HepG2 (cell line): ENCODE results near the gene GLRA1. TPM values are rescaled to one million over a fixed set of nuclear protein-coding genes. Genes with fewer than 3 reads are reported as not detected.

Source experiments
- ATF1 ChIP-seq: IDR thresholded peaks from 2 replicates; pipeline ENCODE4 v1.6.1; 2016; ENCODE audit warnings: mild to moderate bottlenecking, control low read depth
- BCL6 ChIP-seq: IDR thresholded peaks from 2 replicates; pipeline ENCODE4 v1.6.1; 2016; ENCODE audit warnings: missing genetic modification reagents, missing compliant biosample characterization
- FOXP4 ChIP-seq: sonication (generic); formaldehyde crosslinking; IDR thresholded peaks from 2 replicates; pipeline ENCODE4 v1.4.0; 2020; ENCODE audit warnings: missing genetic modification reagents
- HOXD1 ChIP-seq: sonication (generic); formaldehyde crosslinking; IDR thresholded peaks from 2 replicates; pipeline ENCODE4 v1.5.0; 2020; ENCODE audit warnings: missing genetic modification reagents
- LRRFIP1 ChIP-seq: sonication (generic); formaldehyde crosslinking; conservative IDR thresholded peaks from 2 replicates; pipeline ENCODE4 v1.4.0; 2020; ENCODE audit warnings: missing genetic modification reagents
- RNF219 ChIP-seq: sonication (generic); formaldehyde crosslinking; IDR thresholded peaks from 2 replicates; pipeline ENCODE4 v1.5.0; 2020; ENCODE audit warnings: mild to moderate bottlenecking, missing genetic modification reagents
- SOX13 ChIP-seq, 3 experiments: fragments of 450-650 bp in 1 of 3; sonication (generic) in 1 of 3; formaldehyde crosslinking in 1 of 3; IDR thresholded peaks in 2 of 3; conservative IDR thresholded peaks in 1 of 3; 2 replicates each; pipeline versions ENCODE4 v1.5.0 to v1.6.1; 2016 to 2020; ENCODE audit warnings: antibody characterized with exemption in 1 of 3, mild to moderate bottlenecking in 1 of 3, missing compliant biosample characterization in 1 of 3, missing genetic modification reagents in 1 of 3, moderate library complexity in 1 of 3
- SRSF1 ChIP-seq: fragments of 200-400 bp; formaldehyde crosslinking; optimal IDR thresholded peaks from 2 replicates; pipeline ENCODE3; 2017; ENCODE audit warnings: mild to moderate bottlenecking, low read depth, low read length, moderate library complexity
- TARDBP ChIP-seq: sonication (generic); formaldehyde crosslinking; IDR thresholded peaks from 2 replicates; pipeline ENCODE4 v1.8.0; 2022; ENCODE audit warnings: mild to moderate bottlenecking, missing genetic modification reagents
- ZBED4 ChIP-seq: sonication (generic); formaldehyde crosslinking; IDR thresholded peaks from 2 replicates; pipeline ENCODE4 v1.4.0; 2020; ENCODE audit warnings: missing genetic modification reagents, borderline replicate concordance
- ZBTB20 ChIP-seq: sonication (generic); formaldehyde crosslinking; IDR thresholded peaks from 2 replicates; pipeline ENCODE4 v1.8.1; 2023; ENCODE audit warnings: missing genetic modification reagents, low read depth, mild to moderate bottlenecking, borderline replicate concordance
- ZBTB33 ChIP-seq: sonication (generic); formaldehyde crosslinking; IDR thresholded peaks from 2 replicates; pipeline ENCODE4 v1.4.0; 2020; ENCODE audit warnings: missing genetic modification reagents
- ZNF292 ChIP-seq: sonication (generic); formaldehyde crosslinking; IDR thresholded peaks from 2 replicates; pipeline ENCODE4 v1.8.1; 2022; ENCODE audit warnings: mild to moderate bottlenecking, low read depth, missing genetic modification reagents, borderline replicate concordance
- ZNF296 ChIP-seq: sonication (generic); formaldehyde crosslinking; conservative IDR thresholded peaks from 2 replicates; pipeline ENCODE4 v1.5.0; 2020; ENCODE audit warnings: mild to moderate bottlenecking, missing genetic modification reagents
- ZNF3 ChIP-seq: IDR thresholded peaks from 2 replicates; pipeline ENCODE4 v1.7.0; 2017; ENCODE audit warnings: inconsistent platforms
- ZNF556 ChIP-seq: sonication (generic); formaldehyde crosslinking; IDR thresholded peaks from 2 replicates; pipeline ENCODE4 v1.4.0; 2020; ENCODE audit warnings: mild to moderate bottlenecking, missing genetic modification reagents, borderline replicate concordance
- polyA plus RNA-seq, 8 experiments: library from polyadenylated mRNA; depleted of rRNA in 3 of 8; stranded (reverse) in 7 of 8; unstranded in 1 of 8; fragments of >200 nt; fragmentation: Illumina TruSeq in 4 of 8; extraction: Trizol in 4 of 8; gene quantifications; 2 replicates each; pipeline versions ENCODE4 v1.2.1 to v1.2.3, GENCODE V29; 2011 to 2016; ENCODE audit warnings: low read depth in 4 of 8, missing spikeins in 1 of 8, mixed read lengths in 1 of 8; ENCODE audit not compliant: insufficient read depth in 1 of 8
- total RNA-seq, 5 experiments: library from RNA; depleted of rRNA; stranded (reverse); fragments of >200 nt; fragmentation: Illumina TruSeq; extraction: Trizol; gene quantifications; 2 replicates each; pipeline ENCODE4 v1.2.3, GENCODE V29; 2016; ENCODE audit warnings: low read depth in 1 of 5

GLRA1 gene
- total and polyA plus RNA-seq, 2 of the 13 experiments (the other 11 are each of a cell fraction or from before 2014, with no cell fraction given): not detected

GRCh38 chr5:151819830-151820229, 104.8 kb downstream of the GLRA1 start (continued):
- TF ChIP-seq LRRFIP1 (CRISPR knock-in tag) (no peak), ZBED4 (CRISPR knock-in tag) (peak; percentile 29; the same call in 1 of the 2 replicates), TARDBP (peak; percentile 68; the same call in 1 of the 2 replicates), ZBTB20 (peak; percentile 99), ZBTB33 (no peak), BCL6 (CRISPR knock-in tag) (peak; percentile 73), ZNF292 (no peak; the same call in 1 of the 2 replicates), ATF1 (CRISPR knock-in tag) (no peak), RNF219 (CRISPR knock-in tag) (no peak), FOXP4 (CRISPR knock-in tag) (peak; percentile 81), SRSF1 (no peak), ZNF556 (CRISPR knock-in tag) (peak; percentile 77; the same call in 1 of the 2 replicates), HOXD1 (CRISPR knock-in tag) (no peak), ZNF3 (CRISPR knock-in tag) (peak; percentile 75; the same call in 1 of the 2 replicates), SOX13 (IDR thresholded peaks at IDR 0.05) (peak; percentile 84), SOX13 (CRISPR knock-in tag; conservative IDR thresholded peaks at IDR 0.05 in 1 of 2, IDR thresholded peaks at IDR 0.05 in 1 of 2) (peak in 1 of 2 experiments; percentile 96; a peak in 2 of 4 replicates), ZNF296 (CRISPR knock-in tag) (no peak)
